NCI-H1694 treated with DMSO at 0.1 percent for 48 hours (cell line): ENCODE data around the gene NIPAL4.
A peak's percentile ranks its signal among the peaks of the same experiment; 100 is the strongest.
"Not testable (repeated sequence)": the region's sequence is repeated elsewhere in the genome, so short reads cannot be mapped to it uniquely, and the experiment has no call there.

Experiments used
- DNase-seq: peaks from one replicate; lab custom pipeline; 2025; lab: John Stamatoyannopoulos, UW

The NIPAL4 gene

DNA sequence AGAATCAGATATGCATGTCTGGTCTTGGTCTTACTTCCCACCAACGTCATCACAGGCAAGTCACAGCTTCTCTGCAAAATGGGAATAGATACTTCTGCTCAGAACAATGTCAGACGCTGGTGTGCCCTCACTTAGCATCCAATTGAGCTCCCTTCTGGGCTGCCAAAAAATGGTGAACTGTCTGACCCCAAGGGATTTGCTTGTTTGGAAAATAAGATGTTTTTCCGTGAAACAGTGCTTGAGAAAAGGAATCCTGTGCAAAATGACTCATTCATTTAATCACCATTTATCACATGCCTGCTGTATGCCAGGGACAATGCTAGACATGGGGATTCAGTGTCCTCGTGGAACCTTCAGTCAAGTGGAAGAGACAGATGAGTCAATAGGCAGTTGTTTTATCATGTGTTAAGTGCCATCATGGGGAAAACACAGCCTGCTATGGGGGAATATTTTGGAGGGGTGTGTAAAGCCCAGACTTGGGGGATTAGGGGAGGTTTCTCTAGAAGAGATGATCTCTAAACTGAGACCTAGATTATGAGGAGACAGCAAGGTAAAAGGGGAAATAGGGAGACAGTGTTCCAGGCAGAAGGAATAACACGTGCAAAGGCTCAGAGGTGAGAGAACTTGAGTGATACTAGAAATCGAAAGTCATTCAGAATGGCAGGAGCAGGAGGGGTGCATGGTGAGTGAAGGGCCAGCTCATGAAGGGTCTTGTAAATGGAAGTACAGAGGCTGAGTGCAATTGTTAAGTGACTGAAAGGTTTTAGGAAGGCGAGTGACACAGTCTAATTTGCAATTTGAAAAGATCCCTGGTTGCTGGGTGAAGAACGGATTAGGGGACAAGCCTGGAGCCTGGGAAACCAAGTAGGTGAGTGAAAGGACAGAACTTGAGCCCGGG is 3.9 kb downstream of the NIPAL4 start:
- no peak for DNase-seq

DNA sequence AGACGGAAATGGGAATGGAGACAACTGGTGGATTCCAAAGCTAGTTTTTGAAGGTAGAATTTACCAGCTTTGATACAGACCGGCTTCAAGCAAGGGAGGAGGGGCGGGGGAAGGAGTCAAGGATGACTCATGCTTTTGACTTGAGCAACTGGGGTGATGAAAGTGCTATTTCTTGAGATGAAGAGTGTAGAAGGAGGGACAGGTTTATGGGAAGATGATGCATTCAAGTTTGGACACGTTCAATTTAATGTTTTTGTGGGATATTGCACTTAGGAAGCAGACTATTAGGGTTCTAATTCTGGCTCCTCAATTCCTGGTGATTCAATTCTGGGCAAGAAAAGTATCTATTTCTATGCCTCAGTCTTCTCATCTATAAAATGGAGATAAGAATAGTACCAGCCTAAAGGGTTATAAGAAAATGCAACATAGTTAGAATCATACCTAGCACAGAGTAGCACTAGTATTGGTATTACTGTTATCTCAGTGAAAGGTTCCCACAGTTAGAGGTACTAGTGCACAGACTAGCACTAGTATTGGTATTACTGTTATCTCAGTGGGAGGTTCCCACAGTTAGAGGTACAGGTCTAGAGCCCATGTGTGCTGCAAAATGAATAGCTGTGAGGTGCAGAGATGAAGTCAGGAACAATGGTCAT is 4.6 kb downstream of the NIPAL4 start:
- DNase-seq = no peak

DNA sequence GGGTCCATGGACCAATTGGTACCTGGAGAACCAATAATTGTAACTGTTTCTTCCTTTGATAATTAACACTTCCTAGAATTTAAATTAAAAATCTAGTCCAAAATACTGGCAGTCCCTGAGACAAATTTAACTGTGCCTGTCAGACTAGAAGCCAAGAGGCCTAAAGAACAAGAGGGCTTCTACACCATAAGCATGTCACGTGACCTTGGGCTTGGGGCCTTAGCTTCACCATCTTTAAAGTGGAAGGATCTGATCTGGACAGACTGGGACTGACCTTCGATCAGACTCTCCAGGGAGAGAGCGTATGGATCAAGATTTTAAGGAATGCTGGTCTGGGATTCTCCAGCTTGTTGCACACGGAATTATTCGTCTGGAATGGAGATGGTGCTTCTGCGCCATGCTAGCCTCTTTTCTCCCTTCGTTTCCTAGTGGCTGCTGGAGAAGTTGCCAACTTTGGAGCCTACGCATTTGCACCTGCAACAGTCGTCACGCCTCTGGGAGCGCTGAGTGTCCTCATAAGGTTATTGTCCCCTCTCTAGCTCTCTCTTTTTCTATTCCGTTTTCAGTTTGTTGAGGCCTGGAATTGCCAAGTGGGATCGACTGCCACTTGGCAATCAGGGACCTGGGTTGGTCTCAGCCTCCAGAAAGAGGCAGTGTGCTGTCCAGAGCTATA is 8.4 kb downstream of the NIPAL4 start:
- DNase-seq = no peak

DNA sequence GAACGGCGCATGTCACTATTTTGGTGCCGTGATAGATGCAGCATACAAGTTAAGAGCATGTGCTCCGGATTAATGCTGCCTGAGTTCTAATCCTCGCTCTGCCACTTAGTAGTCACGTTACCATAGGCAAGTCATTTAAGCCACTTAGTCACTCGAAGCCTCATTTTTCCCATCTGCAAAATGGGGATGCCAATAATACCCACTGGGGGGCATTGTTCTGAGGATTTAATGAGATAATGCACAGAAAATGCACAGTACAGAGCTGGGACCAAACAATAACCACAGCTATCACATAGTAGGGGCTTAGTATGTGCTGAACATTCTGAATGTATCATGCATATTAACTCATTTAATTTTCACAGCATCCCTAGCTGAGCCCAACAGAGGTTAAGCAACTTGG is 9.1 kb downstream of the NIPAL4 start:
- no peak for DNase-seq

DNA sequence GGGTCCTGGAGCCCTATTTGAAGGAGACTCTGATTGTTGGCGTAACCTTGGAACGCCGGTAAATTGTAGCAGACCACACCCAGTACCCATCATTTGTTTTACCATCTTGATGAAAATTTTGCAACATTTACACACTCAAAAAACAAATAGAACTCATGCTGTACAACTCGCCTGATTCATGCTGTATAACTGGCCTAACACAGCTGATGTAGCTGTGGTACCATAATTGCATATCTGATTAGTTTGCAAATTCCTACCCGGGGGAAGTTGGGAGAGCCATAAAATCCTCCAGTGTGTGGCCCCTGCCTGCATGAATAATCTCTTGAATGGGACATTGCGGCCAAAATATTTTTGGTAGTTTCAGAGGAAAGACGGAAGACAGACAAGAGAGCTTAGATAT is 9.7 kb downstream of the NIPAL4 start:
- no peak for DNase-seq

DNA sequence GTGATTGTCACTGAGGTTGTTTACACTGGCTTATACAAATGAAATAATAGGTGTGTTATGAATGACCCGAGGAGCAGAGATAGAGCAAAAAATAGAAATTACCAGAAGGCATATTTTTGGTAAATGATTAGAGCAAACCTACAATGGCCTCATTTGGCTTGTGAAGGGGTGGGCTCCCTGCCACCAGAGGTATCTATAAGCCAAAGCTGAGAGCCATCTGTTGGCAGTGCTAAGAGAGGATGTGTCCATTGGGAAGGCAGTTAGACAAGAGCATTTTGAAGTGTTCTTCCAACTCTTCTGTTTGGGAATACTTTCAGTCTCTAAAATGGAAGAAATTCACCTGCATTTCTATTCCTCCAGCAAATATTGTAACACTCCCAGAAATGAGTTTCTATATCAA is 10.6 kb downstream of the NIPAL4 start:
- peak; percentile 7 for DNase-seq

DNA sequence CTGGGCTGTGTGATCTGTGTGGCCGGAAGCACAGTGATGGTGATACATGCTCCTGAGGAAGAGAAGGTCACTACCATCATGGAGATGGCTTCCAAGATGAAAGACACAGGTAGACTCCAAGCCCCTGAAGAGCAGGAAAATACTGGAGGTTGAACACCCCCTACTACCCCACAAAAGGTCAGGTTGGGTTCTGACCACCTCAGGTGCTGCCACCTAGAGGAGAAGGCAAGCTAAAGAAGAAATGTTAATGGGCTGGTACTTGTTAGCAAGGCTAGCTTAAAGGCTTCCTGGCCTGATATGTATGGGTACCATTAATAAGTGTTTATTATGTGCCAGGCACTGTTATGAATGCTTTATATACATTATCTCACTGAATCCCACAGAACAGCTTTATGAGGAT is 11.7 kb downstream of the NIPAL4 start:
- DNase-seq = peak; percentile 15

DNA sequence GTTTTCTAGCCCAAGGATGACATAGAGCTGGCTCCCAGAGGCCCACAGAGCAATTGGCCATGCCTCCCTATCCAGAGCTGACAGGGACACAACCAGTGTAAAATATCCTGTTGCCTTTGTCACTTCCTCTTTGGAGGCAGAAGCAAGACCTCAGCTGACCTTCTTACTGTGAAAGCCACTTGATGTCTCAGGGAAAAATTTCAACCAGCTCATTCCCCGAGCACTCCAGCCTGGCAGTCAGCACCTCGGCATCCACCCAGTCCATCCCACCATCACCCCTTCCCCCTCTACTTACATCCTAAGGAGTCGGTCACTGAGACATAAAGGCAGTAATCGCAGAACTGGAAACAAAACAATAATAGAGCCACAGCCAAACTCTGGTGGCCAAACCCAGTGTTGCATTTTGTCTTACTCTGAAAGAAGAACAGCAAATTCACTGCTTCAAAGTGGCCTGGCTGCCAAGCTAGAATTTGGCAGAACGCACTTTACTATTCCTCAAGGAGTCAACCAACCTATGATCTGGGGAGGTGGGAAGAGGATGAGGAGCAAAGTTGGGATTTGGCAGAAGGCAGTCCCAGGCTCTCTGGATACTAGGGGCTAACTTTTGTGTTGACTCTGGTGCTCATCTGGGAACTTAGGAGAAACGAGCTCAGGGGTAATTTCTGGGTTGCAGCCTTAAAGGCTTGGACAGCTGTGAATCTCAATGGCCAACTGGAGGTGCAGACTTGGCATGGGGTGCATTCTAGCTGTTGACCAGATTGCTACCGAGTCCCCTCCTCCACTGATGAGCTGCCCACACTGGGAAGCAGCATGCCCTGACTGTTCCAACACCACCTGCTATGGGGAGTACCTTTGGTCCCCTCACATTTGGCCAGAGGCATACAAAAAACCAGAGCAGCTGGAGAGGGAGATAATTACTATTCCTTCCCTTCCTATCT is 13.6 kb downstream of the NIPAL4 start:
- no peak for DNase-seq

DNA sequence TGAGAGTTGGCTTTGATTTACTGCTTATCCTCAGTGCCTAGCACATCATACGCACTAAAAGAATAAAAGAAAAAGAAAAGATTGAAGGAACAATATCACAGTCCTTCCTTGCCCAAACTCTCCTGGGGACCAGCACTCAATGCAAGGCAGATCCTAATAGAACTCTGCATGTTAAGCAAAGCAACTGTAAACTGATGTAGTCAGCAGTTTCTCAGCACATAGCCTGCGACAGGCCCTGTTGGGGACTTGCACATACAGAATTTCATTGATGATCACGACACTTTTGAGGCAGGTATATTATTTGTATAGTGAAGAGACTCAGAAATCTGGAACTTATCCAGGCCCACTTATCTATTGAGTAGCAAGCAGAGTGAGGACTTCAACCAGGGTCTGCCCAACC is 15.4 kb downstream of the NIPAL4 start:
- no peak for DNase-seq

DNA sequence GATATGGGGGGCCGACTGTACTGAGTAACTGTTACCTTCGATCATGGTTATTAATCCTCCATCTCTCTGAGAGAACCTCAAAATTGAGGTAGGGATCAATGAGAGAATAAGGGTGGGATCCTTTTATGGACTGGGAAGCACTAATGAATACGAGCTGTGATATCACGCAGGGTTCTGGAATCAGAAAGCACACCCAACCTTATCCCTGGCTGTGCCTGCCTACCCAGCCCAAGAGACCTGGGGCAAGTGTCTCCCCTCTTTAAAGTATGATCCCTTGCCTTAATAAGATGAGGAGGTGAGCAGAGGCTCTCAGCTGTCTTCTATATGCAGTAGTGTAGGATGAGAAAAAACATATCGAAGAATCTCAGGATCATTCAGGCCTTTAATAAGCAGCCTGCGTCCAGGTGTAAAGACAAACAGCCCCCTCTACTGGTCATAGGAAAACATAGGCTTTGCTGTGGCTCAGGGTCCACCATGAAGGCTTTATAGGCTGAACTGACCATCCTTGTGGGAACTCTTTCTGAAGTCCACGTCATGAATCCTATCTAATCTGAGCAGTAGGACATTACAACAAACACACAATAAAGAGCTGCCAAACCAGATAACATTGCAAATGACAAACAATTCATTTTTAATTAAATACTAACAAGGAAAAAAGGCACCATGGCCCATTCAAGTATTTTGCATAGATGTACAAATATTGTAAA is 16.8 kb downstream of the NIPAL4 start:
- DNase-seq = peak; percentile 60

DNA sequence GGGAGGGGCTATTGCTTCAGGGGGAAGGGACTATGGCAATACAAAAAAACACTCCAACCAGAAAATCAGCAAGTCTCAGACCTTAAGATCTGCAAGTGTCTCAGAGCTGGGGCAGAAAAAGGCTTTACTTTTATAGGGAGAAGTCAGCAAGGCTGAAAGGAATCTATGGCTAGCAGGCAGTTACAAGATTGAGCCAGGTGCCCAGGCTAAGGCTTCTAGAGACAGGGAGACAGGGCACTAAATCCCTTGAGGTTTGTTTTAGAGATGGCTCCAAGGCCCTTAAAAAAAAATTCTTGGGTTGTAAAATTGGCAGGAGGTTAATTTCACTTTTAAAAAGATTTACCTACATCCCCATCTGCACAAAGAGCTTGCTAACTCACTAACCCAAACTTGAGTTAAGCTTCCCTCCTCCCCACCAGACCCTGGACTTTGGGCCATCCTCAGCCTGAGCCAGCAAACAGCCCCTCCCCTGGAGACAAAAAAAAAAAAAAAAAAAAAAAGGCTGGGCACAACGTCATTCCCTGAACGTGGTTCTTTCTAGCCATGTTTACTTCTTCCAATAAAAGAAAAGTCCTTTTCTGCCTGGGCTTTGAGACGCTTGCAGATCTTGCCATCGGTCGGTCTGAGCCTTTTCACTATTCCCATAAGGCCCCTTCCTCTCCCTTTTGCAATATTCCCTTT is 17.9 kb downstream of the NIPAL4 start:
- DNase-seq = no peak

DNA sequence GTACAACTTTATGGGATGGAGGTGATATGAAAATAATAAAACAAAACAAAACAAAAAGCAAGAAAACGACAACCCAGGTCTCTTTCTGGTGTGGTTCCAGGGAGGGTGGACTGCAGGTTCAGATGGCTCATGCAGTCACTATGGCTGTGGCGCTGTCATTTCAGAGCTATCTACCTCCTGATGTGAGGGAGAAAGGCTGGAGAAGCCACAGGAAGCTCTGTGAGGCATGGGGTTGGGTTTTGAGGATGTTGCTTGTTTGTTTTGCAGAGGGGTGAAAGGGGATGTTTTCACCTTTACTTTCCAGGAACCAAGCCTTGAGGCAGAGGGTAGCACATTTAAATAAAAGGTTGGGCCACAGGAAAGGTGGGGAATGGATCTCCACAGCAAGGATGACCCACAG is 18.7 kb downstream of the NIPAL4 start:
- DNase-seq = no peak

DNA sequence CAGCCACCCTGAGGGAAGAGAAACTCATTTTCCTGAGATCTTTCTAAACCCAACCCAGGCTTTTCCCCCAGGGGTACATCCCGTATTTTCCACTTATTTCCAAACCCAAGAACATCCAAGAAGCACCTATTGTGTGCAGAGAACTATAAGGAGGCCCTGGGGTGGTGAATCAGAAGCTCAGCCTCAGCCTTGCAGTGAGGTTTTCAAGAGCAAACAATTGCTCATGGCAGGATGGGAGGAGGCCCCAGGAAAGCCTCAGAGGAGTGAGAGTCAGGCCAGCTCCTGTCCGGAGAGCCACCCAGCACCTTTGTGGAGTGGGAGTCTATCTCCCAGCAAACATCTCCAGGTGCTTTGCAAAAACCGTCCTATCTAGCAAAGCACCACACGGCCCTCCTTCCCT is 19.2 kb downstream of the NIPAL4 start:
- DNase-seq = no peak

DNA sequence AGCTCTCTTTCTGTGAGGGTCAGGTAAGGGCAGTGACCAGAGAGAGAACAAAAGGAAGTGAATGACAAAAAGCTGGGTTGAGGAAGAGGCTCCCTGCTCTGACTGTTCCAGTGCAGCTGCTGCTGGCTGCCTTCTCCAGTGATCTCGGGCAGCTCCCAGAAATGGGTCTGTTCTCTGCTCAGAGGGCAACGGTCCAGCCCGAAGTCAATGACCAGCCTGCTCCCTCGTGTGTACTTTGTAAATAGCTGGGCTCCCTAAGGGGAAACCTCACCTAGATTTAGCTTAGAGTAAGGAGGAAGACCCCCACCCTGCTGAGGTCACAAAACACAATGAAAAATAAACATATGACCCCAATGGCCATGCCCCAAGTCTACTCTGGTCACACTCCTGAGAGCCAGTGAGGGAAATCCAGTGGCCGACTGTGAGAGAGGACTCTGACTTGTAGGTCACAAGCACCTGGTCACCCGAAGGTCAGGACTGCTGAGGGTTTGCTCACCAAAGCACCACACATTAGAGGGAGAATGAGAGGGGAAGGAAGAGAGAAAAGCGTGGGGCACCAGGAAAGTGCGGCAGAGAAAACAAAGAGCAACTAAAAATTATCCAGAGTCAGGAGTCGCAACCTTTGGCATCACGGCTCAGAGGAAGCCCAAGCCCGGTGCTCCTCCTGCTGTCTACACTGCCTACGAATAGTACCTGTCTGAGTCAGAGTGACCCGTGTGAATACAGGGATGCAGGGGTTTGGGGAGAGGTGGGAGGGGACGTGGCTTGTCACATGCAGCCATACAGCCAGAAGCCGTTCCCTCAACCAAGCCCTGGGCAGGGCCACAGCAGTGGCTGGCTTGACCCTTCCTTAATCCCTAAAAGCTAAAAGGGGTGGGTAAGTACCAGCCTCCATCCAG is 19.8 kb downstream of the NIPAL4 start:
- no peak for DNase-seq

DNA sequence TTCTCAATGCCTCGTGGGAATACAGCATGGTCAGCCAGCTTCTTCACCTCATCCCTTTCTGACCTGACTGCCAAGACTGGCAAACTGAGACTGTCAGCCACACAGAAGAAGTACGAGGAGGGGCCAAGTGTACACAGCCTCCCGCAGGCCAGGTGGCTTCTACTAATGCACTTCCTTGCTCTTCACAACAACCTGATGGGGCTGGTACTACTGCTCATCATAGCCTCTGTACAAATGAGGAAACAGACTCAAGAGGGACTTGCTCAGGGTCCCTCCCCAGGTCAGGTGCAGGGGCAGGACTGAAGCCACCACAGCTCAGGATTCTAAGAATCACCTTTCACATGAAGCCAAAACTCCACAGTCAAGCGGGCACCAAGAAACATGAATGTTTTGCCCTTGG is 21.3 kb downstream of the NIPAL4 start:
- DNase-seq = no peak

DNA sequence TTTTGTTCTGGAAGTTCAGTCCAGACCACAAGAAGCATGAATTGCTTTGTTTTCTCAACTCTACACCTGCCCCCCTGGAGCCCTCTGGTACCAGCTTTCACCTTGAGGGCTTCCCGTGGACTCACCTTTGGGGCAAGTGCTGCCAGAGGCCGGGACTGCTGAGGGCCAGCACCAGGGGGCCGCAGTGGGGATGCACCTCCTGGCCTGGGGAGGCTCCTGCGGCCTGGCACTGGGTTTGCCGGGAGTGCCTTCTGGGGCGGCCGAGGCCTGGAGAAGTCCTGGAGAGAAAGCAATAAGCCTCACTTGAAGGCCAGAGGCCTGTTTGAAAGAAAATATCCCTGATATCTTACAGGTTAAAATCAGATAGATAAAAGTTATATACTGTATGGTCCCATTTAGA is 21.7 kb downstream of the NIPAL4 start:
- DNase-seq = no peak

DNA sequence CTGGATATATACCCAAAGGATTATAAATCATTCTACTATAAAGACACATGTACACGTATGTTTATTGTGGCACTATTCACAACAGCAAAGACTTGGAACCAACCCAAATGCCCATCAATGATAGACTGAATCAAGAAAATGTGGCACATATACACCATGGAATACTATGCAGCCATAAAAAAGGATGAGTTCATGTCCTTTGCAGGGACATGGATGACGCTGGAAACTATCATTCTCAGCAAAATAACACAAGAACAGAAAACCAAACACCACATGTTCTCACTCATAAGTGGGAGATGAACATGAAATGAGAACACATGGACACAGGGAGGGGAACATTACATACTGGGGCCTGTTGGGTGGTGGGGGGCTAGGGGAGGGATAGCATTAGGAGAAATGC is 22.7 kb downstream of the NIPAL4 start:
- DNase-seq = not testable (repeated sequence)

DNA sequence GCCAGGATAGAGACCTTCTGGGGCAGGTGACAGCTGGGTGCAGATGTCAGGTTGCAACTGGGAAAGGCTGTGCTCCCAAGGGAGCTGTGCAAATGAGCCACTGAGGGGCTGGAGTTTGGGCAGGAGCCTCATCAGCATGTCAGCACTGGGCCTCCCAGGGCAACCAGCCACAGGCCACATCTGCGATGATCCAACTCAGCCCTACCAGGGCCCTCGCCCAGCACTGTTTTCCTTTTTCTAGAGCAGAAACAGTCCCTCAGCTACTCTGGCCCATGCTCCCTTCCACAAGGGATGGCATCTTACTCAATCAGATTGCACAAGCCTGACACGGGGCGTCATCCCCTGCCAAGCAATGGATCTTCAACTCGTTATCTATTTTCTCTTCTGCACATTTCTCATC is 24.8 kb downstream of the NIPAL4 start:
- peak; percentile 13 for DNase-seq

DNA sequence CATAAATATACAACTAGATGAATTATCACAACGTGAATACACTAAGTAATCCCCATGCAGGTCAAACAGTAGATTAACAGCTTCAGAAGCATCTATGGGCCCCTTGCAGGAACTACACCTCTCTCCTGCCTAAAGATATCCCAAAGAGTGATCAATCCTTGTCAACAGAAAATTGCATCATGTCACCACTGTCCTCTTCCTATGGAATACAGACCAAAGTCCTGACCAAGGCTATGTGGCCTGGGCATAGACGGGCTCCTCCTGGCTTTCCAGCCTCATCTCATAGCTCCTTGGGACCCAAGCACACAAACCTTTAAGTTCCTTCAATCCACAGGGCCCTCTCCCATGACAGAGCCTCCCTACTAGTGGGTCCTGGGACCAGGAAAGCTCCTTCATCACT is 25.3 kb downstream of the NIPAL4 start:
- DNase-seq = no peak

DNA sequence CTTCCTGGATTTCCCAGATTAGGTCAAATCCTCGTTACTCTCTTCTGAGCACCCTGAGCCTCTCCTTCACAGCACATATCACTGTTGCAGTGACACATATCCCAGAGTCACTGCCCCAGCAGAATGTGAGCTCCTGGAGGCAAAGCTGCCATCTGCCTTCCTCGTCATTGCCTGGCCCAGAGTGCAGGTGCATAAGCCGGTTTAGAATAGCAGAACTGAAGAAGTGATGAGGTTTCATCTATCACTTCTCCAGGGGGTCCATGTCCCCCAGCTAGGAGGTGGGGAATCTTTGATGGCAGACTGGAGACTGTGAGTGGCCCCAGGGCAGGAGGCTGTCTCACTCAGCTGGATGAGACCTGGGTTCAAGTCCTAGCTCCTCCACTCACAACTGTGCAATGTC is 25.8 kb downstream of the NIPAL4 start:
- no peak for DNase-seq
